ENCODE measurements around the gene CEP112. TPM values are rescaled to one million over a fixed set of nuclear protein-coding genes. Genes with fewer than 3 reads are reported as not detected.

Gene CEP112
- polyA plus RNA-seq, 1 donor from 2014 or later: 6.0 TPM

DNA sequence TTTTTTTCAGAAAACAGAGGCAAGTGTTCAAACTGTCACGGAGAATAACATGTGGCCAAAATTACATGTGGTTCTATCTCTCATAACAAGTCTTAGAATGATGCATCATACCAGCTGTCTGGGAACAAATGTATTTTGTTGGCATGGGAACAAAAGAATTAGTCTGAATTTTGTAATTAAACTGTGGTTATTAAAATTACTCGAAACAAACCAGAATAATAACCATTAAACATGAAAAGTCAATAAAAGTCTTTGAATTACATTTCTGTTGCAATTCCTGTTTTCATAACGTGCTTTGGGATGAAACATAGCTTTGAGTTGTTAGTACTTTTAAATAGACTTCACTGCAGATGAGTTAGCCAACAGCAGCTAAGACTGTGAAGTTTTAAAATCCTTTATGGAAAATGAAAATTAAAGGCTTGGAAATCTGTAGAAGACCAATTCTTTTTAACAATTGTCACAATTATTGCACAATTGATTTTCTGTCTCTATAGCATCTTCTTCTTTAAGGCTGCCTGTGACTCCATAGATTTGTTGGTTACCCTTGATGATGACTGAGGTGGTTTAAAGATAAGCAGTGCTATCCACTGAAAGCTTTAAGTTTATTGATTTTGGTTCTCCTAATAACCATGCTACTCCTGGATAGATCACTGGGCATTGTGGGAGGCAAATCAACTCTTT lies 512.6 kb downstream of the CEP112 start:
- H3K9me2 ChIP-seq (ENCODE audit: insufficient read depth, low read length): no peaks in the 10 kb centered on the region
- H3K36me3 ChIP-seq (ENCODE audit: insufficient read depth, low read length): no peaks in the 10 kb centered on the region
- no peaks in the 10 kb centered on the region for H3F3A ChIP-seq (ENCODE audit: insufficient read depth, low read length, poor library complexity, severe bottlenecking)
- H4K20me1 ChIP-seq (ENCODE audit: insufficient read depth): no peaks in the 10 kb centered on the region
- H3K9ac ChIP-seq (ENCODE audit: low read length): no peak overlapping the region
- no peak for TF ChIP-seq TAF1 (IDR thresholded peaks at IDR 0.05; ENCODE audit: low read depth)
- no peak for TF ChIP-seq MXI1 (conservative IDR thresholded peaks at IDR 0.05; ENCODE audit: poor library complexity, severe bottlenecking)
- TF ChIP-seq RAD21 (conservative IDR thresholded peaks at IDR 0.05): no peak
- TF ChIP-seq, protein P1, sequence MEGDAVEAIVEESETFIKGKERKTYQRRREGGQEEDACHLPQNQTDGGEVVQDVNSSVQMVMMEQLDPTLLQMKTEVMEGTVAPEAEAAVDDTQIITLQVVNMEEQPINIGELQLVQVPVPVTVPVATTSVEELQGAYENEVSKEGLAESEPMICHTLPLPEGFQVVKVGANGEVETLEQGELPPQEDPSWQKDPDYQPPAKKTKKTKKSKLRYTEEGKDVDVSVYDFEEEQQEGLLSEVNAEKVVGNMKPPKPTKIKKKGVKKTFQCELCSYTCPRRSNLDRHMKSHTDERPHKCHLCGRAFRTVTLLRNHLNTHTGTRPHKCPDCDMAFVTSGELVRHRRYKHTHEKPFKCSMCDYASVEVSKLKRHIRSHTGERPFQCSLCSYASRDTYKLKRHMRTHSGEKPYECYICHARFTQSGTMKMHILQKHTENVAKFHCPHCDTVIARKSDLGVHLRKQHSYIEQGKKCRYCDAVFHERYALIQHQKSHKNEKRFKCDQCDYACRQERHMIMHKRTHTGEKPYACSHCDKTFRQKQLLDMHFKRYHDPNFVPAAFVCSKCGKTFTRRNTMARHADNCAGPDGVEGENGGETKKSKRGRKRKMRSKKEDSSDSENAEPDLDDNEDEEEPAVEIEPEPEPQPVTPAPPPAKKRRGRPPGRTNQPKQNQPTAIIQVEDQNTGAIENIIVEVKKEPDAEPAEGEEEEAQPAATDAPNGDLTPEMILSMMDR (IDR thresholded peaks at IDR 0.05; ENCODE audit: poor library complexity, severe bottlenecking): no peak
- no peak for TF ChIP-seq SMC3 (conservative IDR thresholded peaks at IDR 0.05; ENCODE audit: poor library complexity)
- TF ChIP-seq POLR2AphosphoS5 (IDR thresholded peaks at IDR 0.05): no peak
- no peak for TF ChIP-seq EP300 (conservative IDR thresholded peaks at IDR 0.05; ENCODE audit: poor library complexity, severe bottlenecking)
- TF ChIP-seq, protein P2, sequence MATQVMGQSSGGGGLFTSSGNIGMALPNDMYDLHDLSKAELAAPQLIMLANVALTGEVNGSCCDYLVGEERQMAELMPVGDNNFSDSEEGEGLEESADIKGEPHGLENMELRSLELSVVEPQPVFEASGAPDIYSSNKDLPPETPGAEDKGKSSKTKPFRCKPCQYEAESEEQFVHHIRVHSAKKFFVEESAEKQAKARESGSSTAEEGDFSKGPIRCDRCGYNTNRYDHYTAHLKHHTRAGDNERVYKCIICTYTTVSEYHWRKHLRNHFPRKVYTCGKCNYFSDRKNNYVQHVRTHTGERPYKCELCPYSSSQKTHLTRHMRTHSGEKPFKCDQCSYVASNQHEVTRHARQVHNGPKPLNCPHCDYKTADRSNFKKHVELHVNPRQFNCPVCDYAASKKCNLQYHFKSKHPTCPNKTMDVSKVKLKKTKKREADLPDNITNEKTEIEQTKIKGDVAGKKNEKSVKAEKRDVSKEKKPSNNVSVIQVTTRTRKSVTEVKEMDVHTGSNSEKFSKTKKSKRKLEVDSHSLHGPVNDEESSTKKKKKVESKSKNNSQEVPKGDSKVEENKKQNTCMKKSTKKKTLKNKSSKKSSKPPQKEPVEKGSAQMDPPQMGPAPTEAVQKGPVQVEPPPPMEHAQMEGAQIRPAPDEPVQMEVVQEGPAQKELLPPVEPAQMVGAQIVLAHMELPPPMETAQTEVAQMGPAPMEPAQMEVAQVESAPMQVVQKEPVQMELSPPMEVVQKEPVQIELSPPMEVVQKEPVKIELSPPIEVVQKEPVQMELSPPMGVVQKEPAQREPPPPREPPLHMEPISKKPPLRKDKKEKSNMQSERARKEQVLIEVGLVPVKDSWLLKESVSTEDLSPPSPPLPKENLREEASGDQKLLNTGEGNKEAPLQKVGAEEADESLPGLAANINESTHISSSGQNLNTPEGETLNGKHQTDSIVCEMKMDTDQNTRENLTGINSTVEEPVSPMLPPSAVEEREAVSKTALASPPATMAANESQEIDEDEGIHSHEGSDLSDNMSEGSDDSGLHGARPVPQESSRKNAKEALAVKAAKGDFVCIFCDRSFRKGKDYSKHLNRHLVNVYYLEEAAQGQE (IDR thresholded peaks at IDR 0.05; ENCODE audit: borderline replicate concordance): no peak
- no peak for TF ChIP-seq EZH2 (IDR thresholded peaks at IDR 0.05; ENCODE audit: borderline replicate concordance, insufficient read depth, low read length, poor library complexity, severe bottlenecking)
- no peak overlapping the region for H2AFZ ChIP-seq (ENCODE audit: low read depth, low read length)
- no peak overlapping the region for H3K27ac ChIP-seq (ENCODE audit: low read length)
- no peaks in the 10 kb centered on the region for H3K79me2 ChIP-seq (replicated peaks; ENCODE audit: insufficient read depth, low read length)
- H3K9me3 ChIP-seq (ENCODE audit: low read length): no peaks in the 10 kb centered on the region
- no peak overlapping the region for H3K4me2 ChIP-seq (ENCODE audit: low read length)
- H3K27me3 ChIP-seq (ENCODE audit: insufficient read depth, low read depth, low read length): no peaks in the 10 kb centered on the region
- H3K4me3 ChIP-seq (ENCODE audit: low read length): no peak overlapping the region

DNA sequence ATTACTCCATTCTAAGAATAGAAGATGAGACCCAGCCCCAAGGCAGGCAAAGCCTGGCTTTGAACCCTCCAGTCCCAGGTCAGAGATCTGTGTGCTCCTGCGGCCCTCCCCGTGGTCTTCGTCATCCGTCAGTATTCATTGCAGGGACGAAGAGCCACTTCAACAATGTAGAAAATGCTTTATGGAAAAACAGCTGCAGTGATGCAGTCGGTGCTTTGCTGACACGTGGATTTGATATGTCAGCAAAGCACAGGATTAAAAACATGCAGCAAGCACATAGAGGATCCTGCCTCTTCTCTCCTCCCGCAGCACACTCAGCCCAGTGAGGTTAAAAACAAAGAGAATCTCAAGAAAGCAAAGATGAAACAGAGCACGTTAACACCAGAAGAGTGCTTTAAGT lies 513.4 kb downstream of the CEP112 start:
- no peak overlapping the region for H3K4me2 ChIP-seq (ENCODE audit: low read length)
- H3K9me2 ChIP-seq (ENCODE audit: insufficient read depth, low read length): no peaks in the 10 kb centered on the region
- no peaks in the 10 kb centered on the region for H3K9me3 ChIP-seq (ENCODE audit: low read length)
- no peaks in the 10 kb centered on the region for H3K79me2 ChIP-seq (replicated peaks; ENCODE audit: insufficient read depth, low read length)
- no peak overlapping the region for H3K4me3 ChIP-seq (ENCODE audit: low read length)
- no peaks in the 10 kb centered on the region for H4K20me1 ChIP-seq (ENCODE audit: insufficient read depth)
- no peak for TF ChIP-seq SMC3 (conservative IDR thresholded peaks at IDR 0.05; ENCODE audit: poor library complexity)
- TF ChIP-seq EP300 (conservative IDR thresholded peaks at IDR 0.05; ENCODE audit: poor library complexity, severe bottlenecking): peak; percentile 34
- no peaks in the 10 kb centered on the region for H3K27me3 ChIP-seq (ENCODE audit: insufficient read depth, low read depth, low read length)
- H2AFZ ChIP-seq (ENCODE audit: low read depth, low read length): no peak overlapping the region
- no peaks in the 10 kb centered on the region for H3K36me3 ChIP-seq (ENCODE audit: insufficient read depth, low read length)
- peak overlapping the region; percentile 17 for H3K9ac ChIP-seq (ENCODE audit: low read length)
- no peaks in the 10 kb centered on the region for H3F3A ChIP-seq (ENCODE audit: insufficient read depth, low read length, poor library complexity, severe bottlenecking)
- no peak overlapping the region for H3K27ac ChIP-seq (ENCODE audit: low read length)

Measured in neural cell (in vitro differentiated cells).